Endodermal cell (in vitro differentiated cells): Measurements from ENCODE around the gene ZMPSTE24. TPM values are rescaled to one million over a fixed set of nuclear protein-coding genes. Genes with fewer than 3 reads are reported as not detected.

ENCODE experiments used
- DNase-seq: peaks from one replicate; pipeline ENCODE4 v3.0.0-alpha.2; 2017
- H3K27ac ChIP-seq: 2 replicates; pipeline ENCODE4 v1.5.1; 2013; ENCODE audit warnings: mild to moderate bottlenecking, low read depth, low read length, moderate library complexity
- H3K27me3 ChIP-seq: 2 replicates; pipeline ENCODE4 v1.6.1; 2013; ENCODE audit warnings: mild to moderate bottlenecking, low read length, moderate library complexity; ENCODE audit not compliant: insufficient read depth, control insufficient read depth, poor library complexity, severe bottlenecking
- H3K36me3 ChIP-seq: 2 replicates; pipeline ENCODE4 v1.7.0; 2013; ENCODE audit warnings: mild to moderate bottlenecking, low read length, moderate library complexity; ENCODE audit not compliant: control insufficient read depth, insufficient read depth
- H3K4me1 ChIP-seq: one replicate; pipeline ENCODE4 v1.7.0; 2013; ENCODE audit warnings: low read length; ENCODE audit not compliant: control insufficient read depth, insufficient read depth
- H3K4me3 ChIP-seq: 2 replicates; pipeline ENCODE4 v1.5.1; 2013; ENCODE audit warnings: mild to moderate bottlenecking, low read length, moderate library complexity
- H3K9ac ChIP-seq: 2 replicates; pipeline ENCODE4 v1.6.1; 2013; ENCODE audit warnings: mild to moderate bottlenecking, low read length, moderate library complexity; ENCODE audit not compliant: poor library complexity, severe bottlenecking; ENCODE audit errors: extremely low read depth
- H3K9me3 ChIP-seq: 2 replicates; pipeline ENCODE4 v1.6.1; 2013; ENCODE audit warnings: mild to moderate bottlenecking, low read length, moderate library complexity; ENCODE audit not compliant: control insufficient read depth
- H3K27ac Mint-ChIP-seq: 2 replicates; pipeline ENCODE4 v1.8.0; 2020; ENCODE audit warnings: mixed read lengths
- H3K27me3 Mint-ChIP-seq: 2 replicates; pipeline ENCODE4 v1.8.0; 2021; ENCODE audit warnings: mild to moderate bottlenecking, mixed read lengths; ENCODE audit not compliant: insufficient read depth
- H3K36me3 Mint-ChIP-seq: 2 replicates; pipeline ENCODE4 v1.8.0; 2020; ENCODE audit warnings: low read depth, mixed read lengths
- H3K4me1 Mint-ChIP-seq: 2 replicates; pipeline ENCODE4 v1.8.0; 2020; ENCODE audit warnings: mixed read lengths
- H3K4me3 Mint-ChIP-seq: 2 replicates; pipeline ENCODE4 v1.8.0; 2020; ENCODE audit warnings: mild to moderate bottlenecking, moderate library complexity, mixed read lengths
- H3K9me3 Mint-ChIP-seq: 2 replicates; pipeline ENCODE4 v1.8.0; 2020; ENCODE audit warnings: mild to moderate bottlenecking, mixed read lengths
- CTCF ChIP-seq: fragments of 200-600 bp; sonication (generic); conservative IDR thresholded peaks from 2 replicates; pipeline ENCODE4 v1.5.0; 2021; ENCODE audit warnings: antibody characterized with exemption, mild to moderate bottlenecking
- WGBS, 2 experiments: methylation state at CpG; one replicate each; pipeline versions ENCODE4 v1.1.5 to v1.1.7; 2013; ENCODE audit warnings: missing lambda C conversion rate in 2 of 2, mixed read lengths in 1 of 2; ENCODE audit not compliant: insufficient coverage in 1 of 2, insufficient read length in 1 of 2; 5-methylcytosine and 5-hydroxymethylcytosine counted together
- total RNA-seq, 2 donors: library from RNA; stranded (reverse); fragmentation: NEBNext Ultra II Directional in 1 of 2; extraction: Animal tissue kit (Norgen Biotek cat#: 25700) in 1 of 2; gene quantifications; 2 replicates in 1 of 2; 3 replicates in 1 of 2; pipeline ENCODE4 v1.2.1, GENCODE V29; 2021

Gene ZMPSTE24
- total RNA-seq, 2 donors from 2014 or later, result 41.4 to 42.4 TPM

GRCh38 chr1:40312238-40313205, 54.5 kb downstream of the ZMPSTE24 start:
- no peak overlapping the region for H3K4me3 Mint-ChIP-seq
- no peaks in the 10 kb centered on the region for H3K9me3 Mint-ChIP-seq
- H3K9ac ChIP-seq, result no peak overlapping the region
- peaks cover 22% of the 10 kb centered on the region for H3K27me3 Mint-ChIP-seq
- TF ChIP-seq CTCF, result no peak
- no peak overlapping the region for H3K4me3 ChIP-seq
- H3K36me3 ChIP-seq, result peaks cover 49% of the 10 kb centered on the region
- H3K27me3 ChIP-seq, result peaks cover 12% of the 10 kb centered on the region
- no peak overlapping the region for H3K27ac Mint-ChIP-seq
- no peaks in the 10 kb centered on the region for H3K9me3 ChIP-seq
- no peak for DNase-seq
- peaks cover 13% of the 10 kb centered on the region for H3K4me1 Mint-ChIP-seq
- no peak overlapping the region for H3K27ac ChIP-seq
- H3K36me3 Mint-ChIP-seq, result peaks cover 37% of the 10 kb centered on the region
- peaks cover 10% of the 10 kb centered on the region for H3K4me1 ChIP-seq
- 82 to 88% methylated on average over 5 to 10 of the region's 10 CpGs for WGBS, 2 experiments

DNA sequence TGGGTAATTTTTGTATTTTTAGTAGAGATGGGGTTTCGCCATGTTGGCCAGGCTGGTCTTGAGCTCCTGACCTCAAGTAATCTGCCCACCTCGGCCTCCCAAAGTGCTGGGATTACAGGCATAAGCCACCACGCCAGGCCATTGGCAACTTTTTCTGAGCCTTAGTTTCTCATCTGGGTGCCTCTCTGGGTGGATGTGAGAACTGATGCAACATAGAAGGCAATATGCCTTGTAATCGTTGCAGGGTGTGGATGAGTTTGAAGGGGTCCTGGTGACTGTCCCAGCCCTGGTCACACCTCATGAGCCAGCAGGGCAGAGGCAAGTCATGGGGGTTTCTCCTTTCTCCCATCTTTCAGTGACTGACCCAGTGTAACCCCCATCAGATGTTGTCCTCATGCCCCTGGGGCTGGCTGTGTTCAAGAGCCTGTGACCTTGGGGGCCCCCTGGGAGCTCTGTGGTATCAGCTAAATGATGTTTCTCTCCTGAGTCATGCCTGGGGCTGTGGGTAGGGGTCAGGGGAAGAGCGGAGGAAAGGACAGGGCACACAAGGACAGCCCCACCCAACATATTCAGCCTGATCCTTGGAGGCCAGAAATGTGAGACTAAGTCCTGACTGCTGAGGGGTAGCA, 55.4 kb downstream of the ZMPSTE24 start:
- peaks cover 13% of the 10 kb centered on the region for H3K27me3 ChIP-seq

More for the DNA sequence above, 55.4 kb downstream of the ZMPSTE24 start:
- H3K9me3 Mint-ChIP-seq, result no peaks in the 10 kb centered on the region
- Histone ChIP-seq H3K9me3 (no peaks in the 10 kb centered on the region), H3K27ac (no peak overlapping the region), H3K36me3 (peaks cover 40% of the 10 kb centered on the region), H3K4me3 (no peak overlapping the region), H3K9ac (no peak overlapping the region), H3K4me1 (peaks cover 10% of the 10 kb centered on the region)
- H3K4me3 Mint-ChIP-seq, result peak overlapping the region; percentile 80
- TF ChIP-seq CTCF, result no peak
- no peak for DNase-seq
- peaks cover 35% of the 10 kb centered on the region for H3K36me3 Mint-ChIP-seq
- H3K27me3 Mint-ChIP-seq, result peaks cover 29% of the 10 kb centered on the region
- WGBS, 2 experiments, result 93 to 100% methylated on average over 3 to 5 of the region's 5 CpGs
- H3K4me1 Mint-ChIP-seq, result peaks cover 18% of the 10 kb centered on the region
- H3K27ac Mint-ChIP-seq, result no peak overlapping the region
